HL-60 (cell line): ENCODE data around the gene MAPRE2.

Experiments
- GABPA ChIP-seq: IDR thresholded peaks from 2 replicates; pipeline ENCODE4 v1.6.1; 2012; ENCODE audit warnings: low read depth
- POLR2AphosphoS5 ChIP-seq: IDR thresholded peaks from 2 replicates; pipeline ENCODE4 v1.6.1; 2012; ENCODE audit warnings: low read depth
- REST ChIP-seq: IDR thresholded peaks from 2 replicates; pipeline ENCODE4 v1.6.1; 2012; ENCODE audit warnings: low read depth; ENCODE audit not compliant: insufficient replicate concordance
- SPI1 ChIP-seq: IDR thresholded peaks from 2 replicates; pipeline ENCODE4 v1.6.1; 2012; ENCODE audit warnings: low read depth, mild to moderate bottlenecking, borderline replicate concordance
- TF ChIP-seq, protein P1 (sequence below): IDR thresholded peaks from one replicate; pipeline ENCODE4 v1.5.1; 2011; ENCODE audit warnings: low read length, control low read depth, inconsistent platforms; ENCODE audit not compliant: insufficient read depth

DNA sequence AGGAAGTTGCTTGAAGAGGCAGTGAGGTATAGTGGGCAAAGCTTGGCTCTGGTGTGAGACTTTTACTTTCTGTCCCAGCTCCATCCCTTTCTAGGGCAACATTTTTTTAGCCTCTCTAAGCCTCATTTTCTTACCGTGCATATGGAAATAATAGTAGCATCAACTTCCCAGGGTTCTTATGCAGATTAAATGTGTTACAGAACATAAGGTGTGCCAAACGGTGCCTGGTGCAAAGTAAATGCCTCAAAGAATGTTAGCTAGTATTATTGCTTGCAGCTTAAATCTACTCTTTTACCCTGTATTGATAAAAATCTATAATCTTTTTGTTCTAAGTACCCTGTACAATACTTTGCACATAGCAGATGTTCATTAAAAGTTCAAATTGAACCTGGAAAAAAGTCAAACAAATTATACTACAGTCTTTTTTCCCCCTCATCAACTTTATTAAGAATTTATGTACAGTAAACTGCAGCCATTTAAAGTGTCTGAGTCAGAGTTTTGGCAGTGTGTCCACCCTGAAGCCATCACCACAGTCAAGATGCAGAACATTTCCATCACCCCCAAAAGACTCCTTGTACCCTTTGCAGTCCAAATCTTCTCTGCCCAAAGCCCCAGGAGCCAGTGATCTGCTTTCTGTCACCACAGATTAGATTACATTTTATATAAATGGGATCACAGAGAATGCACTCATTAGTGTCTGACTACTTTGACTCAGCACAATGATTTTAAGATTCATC, 10.6 kb downstream of the MAPRE2 start:
- TF ChIP-seq REST = no peak
- TF ChIP-seq, protein P1, sequence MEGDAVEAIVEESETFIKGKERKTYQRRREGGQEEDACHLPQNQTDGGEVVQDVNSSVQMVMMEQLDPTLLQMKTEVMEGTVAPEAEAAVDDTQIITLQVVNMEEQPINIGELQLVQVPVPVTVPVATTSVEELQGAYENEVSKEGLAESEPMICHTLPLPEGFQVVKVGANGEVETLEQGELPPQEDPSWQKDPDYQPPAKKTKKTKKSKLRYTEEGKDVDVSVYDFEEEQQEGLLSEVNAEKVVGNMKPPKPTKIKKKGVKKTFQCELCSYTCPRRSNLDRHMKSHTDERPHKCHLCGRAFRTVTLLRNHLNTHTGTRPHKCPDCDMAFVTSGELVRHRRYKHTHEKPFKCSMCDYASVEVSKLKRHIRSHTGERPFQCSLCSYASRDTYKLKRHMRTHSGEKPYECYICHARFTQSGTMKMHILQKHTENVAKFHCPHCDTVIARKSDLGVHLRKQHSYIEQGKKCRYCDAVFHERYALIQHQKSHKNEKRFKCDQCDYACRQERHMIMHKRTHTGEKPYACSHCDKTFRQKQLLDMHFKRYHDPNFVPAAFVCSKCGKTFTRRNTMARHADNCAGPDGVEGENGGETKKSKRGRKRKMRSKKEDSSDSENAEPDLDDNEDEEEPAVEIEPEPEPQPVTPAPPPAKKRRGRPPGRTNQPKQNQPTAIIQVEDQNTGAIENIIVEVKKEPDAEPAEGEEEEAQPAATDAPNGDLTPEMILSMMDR = no peak
- TF ChIP-seq POLR2AphosphoS5 = no peak
- no peak for TF ChIP-seq GABPA
- TF ChIP-seq SPI1 = no peak
